Liver (tissue), 9 donors: ENCODE data around the gene LAMA5. TPM values are rescaled to one million over a fixed set of nuclear protein-coding genes. Genes with fewer than 3 reads are reported as not detected.

Experiments
- DNase-seq: peaks from one replicate; pipeline ENCODE4 v3.0.0-alpha.2; 2017; ENCODE audit warnings: low spot score
- H3K27ac ChIP-seq, 2 donors: one replicate each; pipeline ENCODE4 v1.7.0; 2013; ENCODE audit warnings: inconsistent platforms in 2 of 2, low read length in 2 of 2, control low read depth in 1 of 2, low read depth in 1 of 2, mild to moderate bottlenecking in 1 of 2
- H3K27me3 ChIP-seq, 4 donors: one replicate each; pipeline versions ENCODE4 v1.6.1 to v1.7.0; 2013; ENCODE audit warnings: low read length in 3 of 4, inconsistent platforms in 1 of 4, mild to moderate bottlenecking in 1 of 4, moderate library complexity in 1 of 4; ENCODE audit not compliant: control insufficient read depth in 4 of 4, insufficient read depth in 4 of 4
- H3K36me3 ChIP-seq, 4 donors: one replicate each; pipeline versions ENCODE4 v1.6.1 to v1.7.0; 2013; ENCODE audit warnings: low read length in 3 of 4, mild to moderate bottlenecking in 3 of 4, low read depth in 1 of 4, moderate library complexity in 1 of 4; ENCODE audit not compliant: control insufficient read depth in 4 of 4, insufficient read depth in 3 of 4
- H3K4me1 ChIP-seq, 4 donors: one replicate each; pipeline versions ENCODE4 v1.6.1 to v1.7.0; 2013; ENCODE audit warnings: low read length in 3 of 4, mild to moderate bottlenecking in 3 of 4, moderate library complexity in 1 of 4; ENCODE audit not compliant: control insufficient read depth in 4 of 4, insufficient read depth in 4 of 4
- H3K4me3 ChIP-seq, 3 donors: one replicate each; pipeline versions ENCODE4 v1.6.1 to v1.7.0; 2013; ENCODE audit warnings: low read length in 3 of 3, control low read depth in 1 of 3, low read depth in 1 of 3, mild to moderate bottlenecking in 1 of 3
- H3K9ac ChIP-seq, 2 donors: one replicate each; pipeline ENCODE4 v1.7.0; 2013; ENCODE audit warnings: low read length in 2 of 2, mild to moderate bottlenecking in 2 of 2, moderate library complexity in 2 of 2, control low read depth in 1 of 2, low read depth in 1 of 2
- H3K9me3 ChIP-seq, 4 donors: one replicate each; pipeline versions ENCODE4 v1.6.1 to v1.7.0; 2013; ENCODE audit warnings: low read length in 3 of 4; ENCODE audit not compliant: control insufficient read depth in 4 of 4
- ATF3 ChIP-seq: IDR thresholded peaks from 2 replicates; pipeline ENCODE4 v1.6.1; 2016; ENCODE audit warnings: antibody characterized with exemption
- CTCF ChIP-seq: fragments of 150-350 bp; IDR thresholded peaks from 2 replicates; pipeline ENCODE4 v1.5.1; 2017; ENCODE audit warnings: improper control_type of control experiment, low read depth, low read length; ENCODE audit not compliant: missing input control
- EGR1 ChIP-seq, 2 donors: IDR thresholded peaks; 2 replicates each; pipeline ENCODE4 v1.6.1; 2016 to 2018; ENCODE audit warnings: antibody characterized with exemption in 2 of 2, low read depth in 2 of 2
- FOXA2 ChIP-seq: IDR thresholded peaks from 2 replicates; pipeline ENCODE4 v1.6.1; 2016; ENCODE audit warnings: antibody characterized with exemption
- HNF4A ChIP-seq, 2 donors: conservative IDR thresholded peaks; 2 replicates each; pipeline ENCODE4 v1.6.1; 2016; ENCODE audit warnings: antibody characterized with exemption in 2 of 2, mild to moderate bottlenecking in 2 of 2
- HNF4G ChIP-seq: IDR thresholded peaks from 2 replicates; pipeline ENCODE4 v1.6.1; 2016; ENCODE audit warnings: antibody characterized with exemption
- NR2F2 ChIP-seq: IDR thresholded peaks from 2 replicates; pipeline ENCODE4 v1.6.1; 2016; ENCODE audit warnings: antibody characterized with exemption
- RAD21 ChIP-seq, 2 donors: IDR thresholded peaks; 2 replicates each; pipeline ENCODE4 v1.6.1; 2016; ENCODE audit warnings: antibody characterized with exemption in 2 of 2, mild to moderate bottlenecking in 2 of 2
- REST ChIP-seq: IDR thresholded peaks from 2 replicates; pipeline ENCODE4 v1.6.1; 2016; ENCODE audit warnings: antibody characterized with exemption, mild to moderate bottlenecking
- RXRA ChIP-seq, 2 donors: IDR thresholded peaks; 2 replicates each; pipeline ENCODE4 v1.6.1; 2017 to 2018; ENCODE audit warnings: antibody characterized with exemption in 2 of 2, mild to moderate bottlenecking in 1 of 2
- SP1 ChIP-seq: IDR thresholded peaks from 2 replicates; pipeline ENCODE4 v1.6.1; 2018; ENCODE audit warnings: antibody characterized with exemption, mild to moderate bottlenecking
- TAF1 ChIP-seq: conservative IDR thresholded peaks from 2 replicates; pipeline ENCODE4 v1.6.1; 2016; ENCODE audit warnings: antibody characterized with exemption, mild to moderate bottlenecking
- ZBTB33 ChIP-seq: IDR thresholded peaks from 2 replicates; pipeline ENCODE4 v1.6.1; 2016; ENCODE audit warnings: antibody characterized with exemption
- WGBS: extraction: QIAGEN DNeasy Blood & Tissue Kit; methylation state at CpG from one replicate; pipeline ENCODE4 v1.1.7; 2013; 5-methylcytosine and 5-hydroxymethylcytosine counted together
- polyA plus RNA-seq, 2 donors: library from polyadenylated mRNA; stranded (reverse) in 1 of 2; unstranded in 1 of 2; fragments of 200-250 nt in 1 of 2; fragments of >200 nt in 1 of 2; fragmentation: Nextera tagmentation in 1 of 2; extraction: Ambion mirVana in 1 of 2; gene quantifications; one replicate each; pipeline versions ENCODE4 v1.2.1 to v1.2.3, GENCODE V29; 2013 to 2015
- total RNA-seq, 2 donors: library from RNA; depleted of rRNA; stranded (reverse); fragments of >200 nt; gene quantifications; one replicate each; pipeline ENCODE4 v1.2.3, GENCODE V29; 2014
- donor health status: healthy.
- donor health status: healthy.
- donor health status: healthy.
- donor health status: healthy.
- donor health status: healthy.

The LAMA5 gene
- total and polyA plus RNA-seq, 4 donors: 3.6 to 40.2 (median 13.7) TPM

GRCh38 chr20:62362590-62362940 lies 4.5 kb downstream of the LAMA5 start:
- H3K9ac ChIP-seq: no peak overlapping the region
- no peak for DNase-seq
- H3K4me1 ChIP-seq: peaks cover 40 to 79% (median 57%) of the 10 kb centered on the region in 4 donors
- H3K27me3 ChIP-seq: no peaks in the 10 kb centered on the region
- TF ChIP-seq TAF1 (no peak), RAD21 (IDR thresholded peaks at IDR 0.05) (no peak), EGR1 (IDR thresholded peaks at IDR 0.05; ENCODE audit: low read depth in 2 of 2) (no peak)
- peaks cover 0 to 2% (median 0%) of the 10 kb centered on the region in 4 donors for H3K36me3 ChIP-seq
- WGBS: 74% methylated on average over 13 of the region's 13 CpGs
- no peaks in the 10 kb centered on the region for H3K9me3 ChIP-seq
- H3K4me3 ChIP-seq: no peak overlapping the region
- H3K27ac ChIP-seq: no peak overlapping the region

GRCh38 chr20:62361799-62362589 lies 5.1 kb downstream of the LAMA5 start:
- no peaks in the 10 kb centered on the region for H3K9me3 ChIP-seq
- DNase-seq: no peak
- H3K9ac ChIP-seq: no peak overlapping the region
- no peak overlapping the region for H3K4me3 ChIP-seq
- no peak for TF ChIP-seq SP1
- peak; percentile 11 to 62 for TF ChIP-seq HNF4A (conservative IDR thresholded peaks at IDR 0.05)
- no peak for TF ChIP-seq REST
- no peak for TF ChIP-seq ATF3
- peak in 1 of 2 donors; percentile 54 for TF ChIP-seq RXRA (IDR thresholded peaks at IDR 0.05)
- H3K4me1 ChIP-seq: peaks cover 43 to 82% (median 60%) of the 10 kb centered on the region in 4 donors
- peaks cover 0 to 2% (median 0%) of the 10 kb centered on the region in 4 donors for H3K36me3 ChIP-seq
- 63% methylated on average over 34 of the region's 34 CpGs for WGBS
- no peaks in the 10 kb centered on the region for H3K27me3 ChIP-seq
- H3K27ac ChIP-seq: no peak overlapping the region

GRCh38 chr20:62360854-62361798 lies 6.0 kb downstream of the LAMA5 start:
- Histone ChIP-seq H3K4me1 (peaks cover 44 to 83% (median 64%) of the 10 kb centered on the region in 4 donors), H3K36me3 (peaks cover 0 to 2% (median 0%) of the 10 kb centered on the region in 4 donors), H3K27me3 (no peaks in the 10 kb centered on the region), H3K9ac (no peak overlapping the region), H3K27ac (peak overlapping the region in 1 of 2 donors; percentile 31), H3K9me3 (no peaks in the 10 kb centered on the region), H3K4me3 (no peak overlapping the region)
- DNase-seq: no peak
- 75% methylated on average over 25 of the region's 25 CpGs for WGBS
- no peak for TF ChIP-seq ZBTB33
- no peak for TF ChIP-seq HNF4A (conservative IDR thresholded peaks at IDR 0.05)
- no peak for TF ChIP-seq NR2F2
- no peak for TF ChIP-seq TAF1
- TF ChIP-seq FOXA2: no peak
- TF ChIP-seq HNF4G: no peak
- TF ChIP-seq CTCF: no peak
- no peak for TF ChIP-seq REST
